HG03066 (cell line): ENCODE data around the gene PRM3.

Experiments
- ATAC-seq: cut with Tn5 transposase; IDR thresholded peaks from one replicate; pipeline ENCODE4 v1.9.1; 2021; ENCODE audit warnings: low read depth; ENCODE audit not compliant: unreplicated experiment

PRM3 gene, protein sequence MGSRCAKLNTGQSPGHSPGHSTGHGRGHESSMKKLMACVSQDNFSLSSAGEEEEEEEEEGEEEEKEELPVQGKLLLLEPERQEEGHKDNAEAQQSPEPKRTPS

DNA sequence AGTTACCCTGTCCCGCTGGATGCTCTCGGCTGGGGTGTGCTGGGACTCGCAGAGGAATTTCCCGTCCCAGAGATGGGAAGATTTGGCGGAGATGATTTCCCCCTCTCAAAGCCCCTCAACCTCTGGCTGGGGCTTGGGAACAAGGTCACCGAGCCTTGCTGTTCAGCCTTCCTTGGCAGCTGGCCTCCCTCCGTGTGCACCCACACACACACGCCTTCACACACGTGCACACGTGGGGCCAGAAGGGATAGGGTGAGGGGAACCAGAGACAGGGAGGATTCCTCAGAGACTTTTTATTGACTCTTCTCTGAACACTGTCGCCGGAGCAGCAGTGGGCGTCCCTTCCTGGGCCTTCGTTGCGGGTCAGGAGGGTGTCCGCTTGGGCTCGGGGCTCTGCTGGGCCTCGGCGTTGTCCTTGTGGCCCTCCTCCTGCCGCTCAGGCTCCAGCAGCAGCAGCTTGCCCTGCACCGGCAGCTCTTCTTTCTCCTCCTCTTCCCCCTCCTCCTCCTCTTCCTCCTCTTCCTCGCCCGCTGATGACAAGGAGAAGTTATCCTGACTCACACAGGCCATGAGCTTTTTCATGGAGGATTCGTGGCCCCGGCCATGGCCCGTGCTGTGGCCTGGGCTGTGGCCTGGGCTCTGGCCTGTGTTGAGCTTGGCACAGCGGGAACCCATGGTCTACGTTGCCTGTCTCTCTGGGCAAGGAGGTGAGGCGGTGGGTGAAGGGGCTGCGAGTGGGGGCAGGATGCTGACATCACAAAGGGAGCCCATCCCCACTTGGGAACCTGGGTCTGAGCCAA lies at the start of gene PRM3:
Gene PRM3 (minus strand): TSS at position 709 of the 800 bp plus-strand sequence. CDS start 34 bp downstream, at position 675.
- ATAC-seq = no peak

DNA sequence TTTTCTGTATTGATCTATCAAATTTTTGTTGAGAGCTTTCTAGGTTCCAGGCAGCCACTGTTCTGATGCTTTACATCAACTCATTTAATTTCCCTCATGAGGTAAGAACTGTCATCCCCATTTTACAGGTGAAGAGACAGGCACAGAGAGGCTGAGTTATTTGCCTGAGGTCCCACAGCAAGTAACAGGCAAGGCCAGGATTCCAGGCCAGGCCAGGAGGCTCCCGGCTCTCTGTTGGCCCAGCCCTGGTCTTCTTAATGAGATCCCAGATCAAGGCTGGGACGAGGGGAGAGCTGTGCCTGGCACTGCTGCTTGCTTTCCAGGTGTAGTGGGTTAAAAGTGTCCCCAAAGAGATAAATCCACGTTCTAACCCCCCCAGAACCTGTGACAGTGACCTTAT lies 49.4 kb upstream of the PRM3 start:
- no peak for ATAC-seq

DNA sequence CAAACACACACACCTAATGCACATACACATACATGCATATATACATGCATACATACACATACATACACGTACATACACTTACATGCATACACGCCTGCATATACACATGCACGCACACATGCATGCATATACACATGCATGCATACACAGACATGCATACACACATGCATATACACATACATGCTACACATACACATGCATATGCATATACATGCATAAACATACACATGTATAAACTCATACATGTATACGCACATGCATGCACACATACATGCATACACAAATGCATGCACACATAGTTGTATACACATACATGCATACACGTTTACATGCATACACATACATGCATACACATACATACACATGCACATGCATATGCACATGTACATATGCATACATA lies 48.2 kb upstream of the PRM3 start:
- ATAC-seq = no peak

DNA sequence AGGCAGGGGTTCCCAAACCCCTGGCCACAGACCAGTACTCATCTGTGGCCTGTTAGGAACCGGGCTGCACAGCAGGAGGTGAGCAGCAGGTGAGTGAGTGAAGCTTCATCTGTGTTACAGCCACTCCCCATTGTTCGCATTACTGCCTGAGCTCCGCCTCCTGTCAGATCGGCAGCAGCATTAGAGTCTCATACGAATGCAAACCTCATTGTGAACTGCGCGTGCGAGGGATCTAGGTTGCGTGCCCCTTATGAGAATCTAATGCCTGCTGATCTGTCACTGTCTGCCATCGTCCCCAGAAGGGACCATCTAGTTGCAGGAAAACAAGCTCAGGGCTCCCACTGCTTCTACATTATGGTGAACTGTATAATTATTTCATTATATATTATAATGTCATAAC lies 46.7 kb upstream of the PRM3 start:
- ATAC-seq = no peak

DNA sequence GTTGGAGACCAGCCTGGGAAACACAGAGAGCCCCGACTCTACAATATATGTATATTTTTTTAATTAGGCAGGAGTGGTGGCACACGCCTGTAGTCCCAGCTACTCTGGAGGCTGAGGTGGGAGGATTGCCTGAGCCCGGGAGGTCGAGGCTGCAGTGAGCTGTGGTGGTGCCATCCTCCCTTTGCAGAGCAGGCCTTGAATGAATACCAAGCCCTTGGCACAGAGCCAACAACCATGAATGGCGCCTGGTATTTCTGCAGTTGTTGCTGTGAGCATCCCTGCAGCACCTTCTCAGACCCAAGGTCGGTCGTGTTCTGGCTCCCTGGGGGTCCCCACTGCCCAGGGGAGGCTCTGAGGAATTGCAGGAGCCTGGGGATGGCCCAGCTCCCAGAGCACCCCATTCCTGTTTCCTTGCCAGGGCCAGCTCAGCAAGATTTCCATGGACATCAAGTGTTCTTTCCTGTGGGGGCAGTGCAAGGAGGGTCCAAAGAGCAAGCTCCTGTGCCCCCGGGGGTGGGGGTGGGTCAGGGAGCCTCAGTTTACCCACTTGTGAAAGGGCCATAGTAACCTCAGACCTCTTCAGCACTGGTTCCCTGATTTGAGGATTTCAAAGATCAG lies 46.2 kb upstream of the PRM3 start:
- no peak for ATAC-seq

DNA sequence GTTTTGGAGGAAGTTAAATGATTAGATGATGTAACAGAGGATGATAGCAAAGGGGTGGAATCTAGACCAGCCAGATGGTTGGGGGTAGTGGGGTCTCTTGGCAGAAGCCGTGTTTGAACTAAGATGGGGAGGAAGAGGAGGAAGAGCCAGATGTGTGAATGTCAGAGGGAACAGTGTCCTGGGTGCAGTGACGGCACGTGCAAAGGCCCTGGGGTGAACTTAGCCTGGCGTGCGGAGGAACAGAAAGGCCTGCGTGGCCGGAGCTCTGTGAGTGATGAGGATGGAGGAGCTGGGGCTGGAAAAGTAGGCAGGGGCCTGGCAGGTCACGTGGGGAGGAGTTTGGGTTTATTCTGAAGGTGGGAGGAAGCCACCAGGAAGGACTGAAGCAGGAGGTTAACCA lies 45.4 kb upstream of the PRM3 start:
- ATAC-seq = no peak

DNA sequence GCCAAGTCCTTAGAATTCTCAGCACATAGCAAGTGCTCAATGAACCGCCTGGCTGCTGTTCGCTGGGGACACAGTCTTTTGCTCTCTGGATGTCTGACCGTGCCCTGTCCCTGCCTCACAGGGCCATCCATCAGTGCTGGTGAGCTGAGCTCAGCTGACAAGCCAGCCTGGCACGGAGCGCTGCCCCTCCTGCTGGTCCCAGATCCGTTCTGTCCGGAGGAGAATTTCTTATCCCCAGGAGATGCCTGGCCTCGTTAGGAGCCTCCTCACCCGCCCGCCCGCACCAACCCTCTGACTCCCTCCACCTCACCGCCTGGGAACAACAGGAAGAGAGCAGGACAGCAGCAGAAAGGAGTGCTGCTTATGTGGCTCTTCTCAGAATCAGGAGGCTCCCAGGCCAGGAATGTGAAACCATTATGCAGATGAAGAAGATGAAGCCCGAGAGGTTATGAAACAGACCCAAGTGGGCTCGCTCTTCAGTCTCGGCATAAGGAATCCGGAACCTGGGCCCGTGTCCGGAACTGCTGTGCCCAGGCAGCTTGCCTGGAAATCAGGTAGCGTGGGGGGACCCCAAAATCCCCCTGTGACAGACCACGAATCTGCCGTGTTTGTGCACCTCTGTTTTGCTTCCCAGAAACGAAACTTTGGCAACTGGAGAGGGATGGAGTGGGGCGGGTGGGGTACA lies 43.0 kb upstream of the PRM3 start:
- ATAC-seq = no peak

DNA sequence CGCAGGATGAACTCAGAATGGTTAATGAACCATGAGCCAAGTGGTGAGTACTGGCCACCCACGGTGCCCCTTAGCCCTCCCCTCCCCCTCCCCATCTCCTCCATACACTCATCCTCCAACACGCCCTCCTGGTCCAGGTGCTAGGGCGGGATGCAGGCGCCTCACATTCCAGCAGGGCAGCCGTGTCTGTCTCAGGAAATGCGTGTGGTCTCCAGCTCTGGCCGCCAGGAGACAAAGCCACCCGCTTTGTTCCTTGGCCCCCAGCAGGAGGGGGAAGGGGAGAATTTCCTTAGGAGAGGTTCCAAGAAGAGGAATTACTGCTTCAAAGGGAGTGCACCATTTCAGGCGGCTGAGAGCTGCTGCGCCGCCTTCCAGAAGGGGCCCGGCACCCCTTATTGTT lies 42.1 kb upstream of the PRM3 start:
- ATAC-seq = no peak

DNA sequence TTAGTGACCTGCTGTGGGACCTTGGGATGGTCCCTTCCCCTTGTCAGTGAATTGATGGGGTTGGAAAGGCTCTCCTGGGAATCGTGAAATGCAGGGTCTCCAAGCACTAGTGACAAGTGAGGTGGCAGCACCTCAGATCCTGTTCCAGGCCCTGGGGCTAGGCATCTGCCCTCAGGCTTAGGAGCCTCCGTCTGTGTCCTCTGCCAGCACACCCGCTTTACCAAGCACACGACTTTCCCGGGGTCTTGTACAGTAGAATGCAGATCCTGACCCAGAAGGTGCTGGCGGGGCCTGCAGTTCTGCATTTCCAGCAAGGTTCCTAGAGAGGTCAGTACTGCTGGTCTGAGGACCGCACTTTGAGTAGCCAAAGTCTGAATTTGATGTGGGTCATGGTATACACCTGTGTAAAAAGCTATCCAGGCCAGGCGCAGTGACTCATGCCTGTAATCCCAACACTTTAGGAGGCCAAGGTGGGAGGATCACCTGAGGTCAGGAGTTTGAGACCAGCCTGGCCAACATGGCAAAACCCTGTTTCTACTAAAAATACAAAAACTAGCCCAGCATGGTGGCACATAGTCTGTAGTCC lies 41.0 kb upstream of the PRM3 start:
- ATAC-seq = no peak

DNA sequence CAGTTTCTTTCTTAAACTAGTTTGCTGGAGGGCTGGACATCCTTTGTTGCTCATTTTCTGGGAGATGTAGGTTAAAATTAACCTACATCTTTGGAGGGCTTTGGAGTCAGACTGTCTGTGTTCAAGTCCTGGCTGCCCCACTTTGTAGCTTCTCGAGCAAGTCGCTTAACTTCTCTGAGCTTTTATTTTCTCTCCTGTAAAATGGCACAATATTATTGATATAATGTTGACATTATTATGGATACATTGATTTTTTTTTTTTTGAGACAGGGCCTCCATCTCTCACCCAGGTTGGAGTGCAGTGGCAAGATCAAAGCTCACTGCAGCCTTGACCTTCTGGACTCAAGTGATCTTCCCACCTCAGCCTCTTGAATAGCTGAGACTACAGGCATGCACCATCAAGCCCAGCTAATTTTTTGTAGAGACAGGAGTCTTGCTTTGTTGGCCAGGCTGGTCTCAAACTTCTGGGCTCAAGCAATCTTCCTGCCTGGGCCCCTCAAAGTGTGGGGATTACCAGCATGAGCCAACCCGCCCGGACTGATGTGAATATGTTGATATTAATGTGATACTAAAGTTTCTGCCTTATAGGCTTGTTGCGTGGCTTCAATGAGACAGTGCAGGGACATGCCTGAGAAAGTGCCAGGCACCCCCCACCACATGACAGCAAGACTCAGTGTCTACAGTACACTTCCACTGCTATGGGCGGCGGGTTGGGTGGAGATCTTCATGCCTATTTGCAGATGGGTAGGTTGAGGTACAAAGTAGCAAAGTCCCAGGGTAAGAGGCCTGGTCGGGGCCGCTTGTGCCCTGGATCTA lies 40.3 kb upstream of the PRM3 start:
- ATAC-seq = no peak

DNA sequence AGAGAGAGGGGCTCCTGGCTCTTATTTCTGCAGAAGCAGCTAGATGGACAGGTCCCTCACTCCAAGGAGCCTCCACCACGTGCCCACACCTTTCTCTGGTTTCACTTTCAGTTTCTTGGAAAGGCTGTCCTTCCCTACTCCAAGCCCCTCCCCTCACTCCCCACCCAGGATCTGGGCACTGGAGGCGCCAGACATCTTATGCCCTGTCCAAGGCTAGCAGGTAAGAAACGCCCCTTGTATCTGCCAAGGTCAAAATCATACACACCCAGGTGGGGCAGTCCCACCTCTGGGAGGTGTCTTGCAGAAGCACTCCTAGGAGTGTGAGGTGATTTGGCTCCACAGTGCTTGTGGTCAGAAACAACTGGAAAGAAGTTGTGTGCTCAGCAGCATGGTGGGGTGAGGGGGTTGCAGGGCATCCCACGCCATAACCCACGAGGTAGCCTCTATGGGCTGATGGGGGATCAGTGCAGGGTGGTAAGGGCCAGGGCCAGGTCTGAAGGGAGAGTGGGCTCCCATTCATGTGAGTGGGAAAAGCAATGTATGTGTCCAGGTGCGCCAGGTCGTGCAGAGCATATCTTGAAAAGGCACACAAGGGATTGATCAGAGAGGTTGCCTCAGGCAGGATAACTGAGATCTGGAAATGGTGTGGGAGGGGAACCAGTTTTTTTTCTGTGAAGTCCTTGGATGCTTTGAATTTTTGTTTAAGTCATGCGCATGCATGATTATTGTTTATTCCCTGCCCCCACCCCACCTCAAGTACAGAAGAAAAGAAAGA lies 39.5 kb upstream of the PRM3 start:
- ATAC-seq = no peak

DNA sequence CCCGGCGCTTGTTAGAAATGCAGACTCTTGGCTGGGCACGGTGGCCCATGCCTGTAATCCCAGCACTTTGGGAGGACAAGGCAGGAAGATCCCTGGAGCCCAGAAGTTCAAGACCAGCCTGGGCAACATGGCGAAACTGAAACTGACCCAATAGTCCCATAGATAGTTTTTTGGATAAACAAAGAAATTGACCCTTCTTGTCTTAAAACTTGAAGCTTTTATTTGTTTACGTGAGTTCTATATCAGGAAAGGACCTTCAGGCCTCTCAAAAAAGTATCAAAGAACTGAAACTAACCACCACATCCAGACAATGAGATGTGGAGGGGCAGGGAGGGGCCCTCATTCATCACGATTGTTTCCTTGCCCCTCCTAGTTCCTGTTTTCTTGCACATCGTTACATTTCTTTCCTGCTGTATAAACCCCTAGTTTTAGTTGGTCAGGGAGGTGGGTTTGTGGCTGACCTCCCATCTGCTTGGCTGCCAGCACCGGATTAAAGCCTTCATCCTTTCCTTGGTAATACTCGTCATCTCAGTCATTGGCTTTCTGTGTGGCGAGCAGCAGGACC lies 37.6 kb upstream of the PRM3 start:
- ATAC-seq = no peak

DNA sequence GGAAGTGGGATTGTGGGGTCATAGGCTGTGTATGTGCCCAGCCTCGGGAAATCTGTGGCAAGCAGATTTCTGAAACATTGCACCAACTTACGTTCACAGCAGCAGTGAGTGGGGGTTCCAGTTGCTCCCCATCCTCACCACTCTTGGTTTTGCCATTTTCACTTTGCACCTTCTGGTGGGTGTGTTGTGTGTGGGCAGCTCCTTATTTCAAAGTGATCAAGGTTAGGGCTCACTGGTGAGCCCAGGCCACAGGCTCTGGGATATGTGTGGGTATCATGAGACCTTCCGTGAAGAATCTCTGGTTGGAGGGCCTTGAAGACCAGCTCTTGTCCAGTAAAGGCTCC lies 37.2 kb upstream of the PRM3 start:
- no peak for ATAC-seq

DNA sequence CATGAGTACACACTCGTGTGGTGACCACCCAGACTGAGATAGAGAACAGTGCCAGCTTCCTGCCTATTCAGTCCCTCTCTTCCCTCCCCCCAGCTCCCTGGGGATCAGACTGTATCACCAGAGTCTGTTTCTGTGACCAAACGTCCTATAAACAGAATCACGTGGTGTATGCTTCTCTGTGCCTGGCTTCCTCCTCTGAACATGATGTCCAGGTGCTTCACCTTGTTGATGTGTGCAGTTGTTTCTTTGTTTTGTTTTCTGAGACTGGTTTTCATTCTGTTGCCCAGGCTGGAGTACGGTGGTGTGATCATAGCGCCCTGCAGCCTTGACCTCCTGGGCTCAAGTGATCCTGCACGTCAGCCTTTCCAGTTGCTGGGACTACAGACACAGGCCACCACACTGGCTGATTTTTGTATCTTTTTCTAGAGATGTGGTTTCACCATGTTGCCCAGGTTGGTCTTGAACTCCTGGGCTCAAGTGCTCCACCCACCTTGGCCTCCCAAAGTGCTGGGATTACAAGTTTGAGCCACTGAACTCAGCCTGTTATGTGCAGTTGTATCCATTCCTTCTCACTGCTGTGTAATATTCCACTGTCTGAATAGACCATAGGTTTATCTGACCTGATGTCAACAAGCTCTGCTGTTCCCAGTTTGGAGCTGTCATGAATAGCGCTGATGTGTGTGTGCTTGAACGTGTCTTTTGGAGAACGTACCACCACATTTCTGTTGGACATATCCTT lies 36.6 kb upstream of the PRM3 start:
- no peak for ATAC-seq

DNA sequence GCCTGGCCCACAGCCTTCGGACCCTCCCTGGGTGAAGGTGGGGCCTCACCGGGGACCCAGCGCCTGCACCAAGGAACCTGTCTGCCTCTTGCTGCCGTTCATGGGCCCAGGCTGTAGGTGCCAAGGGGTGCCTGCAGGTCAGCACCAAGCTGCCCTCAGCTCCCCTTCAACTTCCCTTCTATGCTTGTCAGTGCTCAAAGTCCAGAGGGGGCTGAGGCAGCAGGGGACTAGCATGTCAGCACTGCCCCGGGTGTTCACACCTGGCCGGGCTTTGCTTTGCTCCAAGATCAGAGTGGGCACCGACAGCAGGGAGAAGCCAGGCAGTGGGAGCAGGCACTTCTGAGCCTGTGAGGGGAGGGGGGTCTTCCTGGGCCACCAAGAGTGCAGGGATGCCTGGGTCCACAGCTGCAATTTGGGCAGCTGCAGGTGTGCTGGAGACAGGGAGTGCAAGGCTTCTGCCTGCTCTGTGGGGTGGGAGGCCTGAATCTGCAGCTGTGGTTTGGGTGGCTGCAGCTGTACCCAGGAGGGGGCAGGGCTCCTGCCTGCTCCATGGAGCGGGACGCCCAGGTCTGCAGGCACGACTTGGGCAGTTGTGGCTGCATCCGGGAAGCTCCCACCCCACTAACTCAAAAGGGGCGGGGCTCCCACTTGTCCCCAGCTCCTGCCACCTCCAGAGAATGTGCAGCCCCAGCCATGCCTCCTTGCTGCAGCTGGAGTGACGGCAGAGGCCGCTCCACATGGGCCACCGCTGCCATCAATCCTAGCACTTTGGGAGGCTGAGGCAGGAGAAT lies 35.3 kb upstream of the PRM3 start:
- ATAC-seq = no peak

DNA sequence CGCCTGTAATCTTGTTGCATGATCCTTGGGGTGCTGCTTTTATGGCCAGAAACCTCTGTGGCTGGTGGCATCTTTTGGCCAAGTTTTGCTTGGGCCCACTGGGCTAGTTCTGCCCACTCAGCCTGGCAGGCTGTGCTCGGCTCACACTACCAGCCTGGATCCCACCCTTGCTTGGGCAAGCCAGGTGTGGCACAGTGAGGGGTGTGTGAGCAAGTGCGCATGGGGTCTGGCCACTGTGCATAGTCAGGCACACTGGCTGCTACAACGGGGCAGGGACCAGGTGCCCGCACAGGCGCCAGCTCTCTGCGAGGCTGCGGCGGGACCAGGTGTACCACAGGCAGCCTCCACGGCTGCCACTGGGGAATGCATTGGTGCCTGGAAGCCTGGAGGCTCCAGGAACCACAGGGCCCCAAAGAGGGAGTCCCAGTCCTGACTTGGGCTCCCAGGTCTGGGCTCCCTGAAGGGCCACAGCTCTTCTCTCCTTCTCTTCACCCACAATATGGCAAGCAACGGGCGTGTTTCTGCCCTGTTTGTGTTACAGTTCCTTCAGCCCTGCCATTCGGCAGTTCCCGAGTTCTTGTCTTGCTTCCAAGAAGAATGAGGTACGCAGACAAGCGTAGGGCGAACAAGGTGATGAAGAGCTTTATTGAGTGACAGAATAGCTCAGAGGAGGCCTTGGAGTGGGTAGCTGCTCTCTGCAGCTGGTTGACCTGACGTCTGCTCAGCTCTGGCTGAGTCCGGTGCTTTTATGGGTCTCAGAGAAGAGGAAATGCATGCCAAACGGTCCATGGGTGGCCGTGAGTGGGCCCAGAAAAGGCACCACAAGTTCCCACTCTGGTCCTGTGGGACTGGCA lies 34.4 kb upstream of the PRM3 start:
- no peak for ATAC-seq

DNA sequence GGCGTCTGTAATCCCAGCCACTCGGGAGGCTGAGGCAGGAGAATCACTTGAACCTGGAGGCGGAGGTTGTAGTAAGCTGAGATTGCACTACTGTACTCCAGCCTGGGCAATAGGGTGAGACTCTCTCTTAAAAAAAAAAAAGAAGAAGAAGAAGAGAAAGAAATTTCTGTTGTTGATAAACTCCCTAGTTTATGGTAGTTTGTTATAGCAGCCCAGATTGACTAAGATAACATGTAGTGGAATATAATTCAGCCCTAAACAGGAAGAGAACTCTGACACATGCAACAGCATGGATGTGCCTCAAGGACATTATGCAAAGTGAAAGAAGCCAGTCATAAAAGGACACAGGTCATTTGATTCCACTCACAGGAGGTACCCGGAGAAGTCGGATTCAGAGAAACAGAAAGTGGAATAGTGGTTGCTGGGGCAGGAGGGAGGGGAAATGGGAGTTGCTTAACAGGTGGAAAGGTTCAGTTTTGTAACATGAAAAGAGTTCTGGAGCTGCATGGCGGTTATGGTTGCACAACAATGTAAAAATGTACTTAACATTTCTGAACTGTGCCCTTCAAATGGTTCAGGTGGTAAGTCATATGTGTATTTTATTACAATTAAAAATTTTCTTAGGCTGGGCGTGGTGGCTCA lies 33.7 kb upstream of the PRM3 start:
- ATAC-seq = no peak
